Activated naive CD4-positive, alpha-beta T cell treated with Interleukin-2 at 50 U/mL for 16 hours (primary cell): ENCODE data around the gene MNX1.

ENCODE experiments used
- DNase-seq: peaks from one replicate; pipeline ENCODE4 v3.0.0-alpha.2; 2020

The MNX1 gene

GRCh38 chr7:157014635-157015555, 4.4 kb upstream of the MNX1 start:
- DNase-seq = no peak

GRCh38 chr7:157013602-157014549, 3.4 kb upstream of the MNX1 start:
- no peak for DNase-seq

GRCh38 chr7:157013101-157013500, 2.6 kb upstream of the MNX1 start:
- DNase-seq = no peak

GRCh38 chr7:157012113-157012547, 1.7 kb upstream of the MNX1 start:
- DNase-seq = no peak

- no peak for DNase-seq
Observed at GRCh38 chr7:157011333-157012112, 1.1 kb upstream of the MNX1 start.

GRCh38 chr7:157009778-157010587, 480 bp downstream of the MNX1 start:
- DNase-seq = no peak

GRCh38 chr7:157009170-157009777, 1.2 kb downstream of the MNX1 start:
- no peak for DNase-seq

GRCh38 chr7:157008206-157009169, 2.0 kb downstream of the MNX1 start:
- DNase-seq = no peak

GRCh38 chr7:157007470-157008066, 2.9 kb downstream of the MNX1 start:
- no peak for DNase-seq

GRCh38 chr7:157006829-157007469, 3.5 kb downstream of the MNX1 start:
- no peak for DNase-seq

- DNase-seq = no peak
Observed at GRCh38 chr7:157006205-157006747, 4.2 kb downstream of the MNX1 start.

- DNase-seq = no peak
Observed at GRCh38 chr7:157005456-157006204, 4.8 kb downstream of the MNX1 start.

- no peak for DNase-seq
Observed at GRCh38 chr7:157004521-157005455, 5.7 kb downstream of the MNX1 start.

- DNase-seq = no peak
Observed at GRCh38 chr7:157003756-157004520, 6.5 kb downstream of the MNX1 start.

- no peak for DNase-seq
Observed at GRCh38 chr7:157003445-157003755, 7.1 kb downstream of the MNX1 start.

- DNase-seq = no peak
Observed at GRCh38 chr7:157002819-157003421, 7.5 kb downstream of the MNX1 start.
